ENCODE data around the gene MACF1.
"Not testable (repeated sequence)": the region's sequence is repeated elsewhere in the genome, so short reads cannot be mapped to it uniquely, and the experiment has no call there.

The MACF1 gene

GRCh38 chr1:39427374-39427773, 222.9 kb downstream of the MACF1 start:
- DNase-seq, result no peak

GRCh38 chr1:39427912-39428311, 223.4 kb downstream of the MACF1 start:
- no peak for DNase-seq

- no peak for DNase-seq
These were observed 227.4 kb downstream of the MACF1 start for GRCh38 chr1:39431927-39432326.

GRCh38 chr1:39434797-39435395, 230.4 kb downstream of the MACF1 start:
- no peak for DNase-seq

GRCh38 chr1:39435597-39435996, 231.1 kb downstream of the MACF1 start:
- no peak for DNase-seq

GRCh38 chr1:39436842-39437241, 232.3 kb downstream of the MACF1 start:
- DNase-seq, result no peak

GRCh38 chr1:39438042-39438441, 233.5 kb downstream of the MACF1 start:
- DNase-seq, result no peak

GRCh38 chr1:39440856-39441255, 236.4 kb downstream of the MACF1 start:
- DNase-seq, result no peak

GRCh38 chr1:39441797-39442196, 237.3 kb downstream of the MACF1 start:
- DNase-seq, result no peak

GRCh38 chr1:39445573-39445972, 241.1 kb downstream of the MACF1 start:
- no peak for DNase-seq

- DNase-seq, result no peak
These were observed 242.6 kb downstream of the MACF1 start for GRCh38 chr1:39446986-39447567.

GRCh38 chr1:39450041-39450440, 245.5 kb downstream of the MACF1 start:
- DNase-seq, result not testable (repeated sequence)

- no peak for DNase-seq
These were observed 246.6 kb downstream of the MACF1 start for GRCh38 chr1:39450956-39451606.

GRCh38 chr1:39452081-39452480, 247.6 kb downstream of the MACF1 start:
- DNase-seq, result no peak

- no peak for DNase-seq
These were observed 248.0 kb downstream of the MACF1 start for GRCh38 chr1:39452540-39452939.

- DNase-seq, result no peak
These were observed 249.1 kb downstream of the MACF1 start for GRCh38 chr1:39453603-39454002.

- DNase-seq, result no peak
These were observed 254.5 kb downstream of the MACF1 start for GRCh38 chr1:39458991-39459390.

GRCh38 chr1:39462074-39462473, 257.6 kb downstream of the MACF1 start:
- DNase-seq, result no peak

GRCh38 chr1:39466413-39467107, 262.1 kb downstream of the MACF1 start:
- DNase-seq, result no peak

- DNase-seq, result not testable (repeated sequence)
These were observed 262.7 kb downstream of the MACF1 start for GRCh38 chr1:39467108-39467720.

GRCh38 chr1:39469150-39469549, 264.7 kb downstream of the MACF1 start:
- no peak for DNase-seq

GRCh38 chr1:39470040-39470439, 265.5 kb downstream of the MACF1 start:
- DNase-seq, result no peak

GRCh38 chr1:39472826-39473225, 268.3 kb downstream of the MACF1 start:
- no peak for DNase-seq

- no peak for DNase-seq
These were observed 268.8 kb downstream of the MACF1 start for GRCh38 chr1:39473324-39473723.
